Brain microvascular endothelial cell (primary cell): ENCODE results near the gene MPP7.

Source experiments
- DNase-seq: peaks from one replicate; pipeline ENCODE4 v3.0.0-alpha.2; 2020
- H3K27ac ChIP-seq: fragments of 250-450 bp; sonication (Bioruptor Pico); 2 replicates; pipeline ENCODE4 v1.5.1; 2020; ENCODE audit warnings: mild to moderate bottlenecking, moderate library complexity
- H3K27me3 ChIP-seq: fragments of 250-450 bp; sonication (Bioruptor Pico); replicated peaks from 2 replicates; pipeline ENCODE4 v1.5.1; 2020; ENCODE audit warnings: mild to moderate bottlenecking
- H3K36me3 ChIP-seq: fragments of 250-450 bp; sonication (Bioruptor Pico); replicated peaks from 2 replicates; pipeline ENCODE4 v1.5.1; 2020; ENCODE audit warnings: mild to moderate bottlenecking
- H3K4me3 ChIP-seq: 2 replicates; pipeline ENCODE4 v1.5.1; 2011; ENCODE audit warnings: low read depth, mild to moderate bottlenecking, control low read depth, low read length, moderate library complexity
- CTCF ChIP-seq: IDR thresholded peaks from 2 replicates; pipeline ENCODE4 v1.5.1; 2011; ENCODE audit warnings: low read depth, mild to moderate bottlenecking, moderate library complexity, low read length, control low read depth, inconsistent platforms; ENCODE audit errors: missing control alignments
- in situ Hi-C: cut with HindIII; loops from 2 replicates; pipeline ENCODE4 v1.10.0; 2017; ENCODE audit warnings: low sequenced_read_pairs, low pct_ligation_motif_present

MPP7 gene

GRCh38 chr10:28266449-28267224 is 36.2 kb downstream of the MPP7 start:
- DNase-seq = no peak
- TF ChIP-seq CTCF = no peak
- Histone ChIP-seq H3K27me3 (no peaks in the 10 kb centered on the region), H3K4me3 (no peak overlapping the region), H3K27ac (no peak overlapping the region), H3K36me3 (no peaks in the 10 kb centered on the region)
- in situ Hi-C loops = no loop called here

GRCh38 chr10:28263136-28263857 is 39.6 kb downstream of the MPP7 start:
- no peak for DNase-seq
- no peaks in the 10 kb centered on the region for H3K36me3 ChIP-seq
- in situ Hi-C loops = no loop called here
- H3K27me3 ChIP-seq = no peaks in the 10 kb centered on the region
- no peak overlapping the region for H3K4me3 ChIP-seq
- TF ChIP-seq CTCF = no peak
- H3K27ac ChIP-seq = no peak overlapping the region

- Histone ChIP-seq H3K4me3 (no peak overlapping the region), H3K36me3 (no peaks in the 10 kb centered on the region), H3K27ac (no peak overlapping the region), H3K27me3 (no peaks in the 10 kb centered on the region)
- in situ Hi-C loops = no loop called here
- TF ChIP-seq CTCF = no peak
- no peak for DNase-seq
These were observed 46.1 kb downstream of the MPP7 start for GRCh38 chr10:28256776-28257175.

GRCh38 chr10:28254290-28254985 is 48.4 kb downstream of the MPP7 start:
- in situ Hi-C loops = no loop called here
- TF ChIP-seq CTCF = no peak

GRCh38 chr10:28253169-28253785 is 49.6 kb downstream of the MPP7 start:
- Histone ChIP-seq H3K27ac (no peak overlapping the region), H3K4me3 (no peak overlapping the region), H3K36me3 (no peaks in the 10 kb centered on the region), H3K27me3 (no peaks in the 10 kb centered on the region)
- TF ChIP-seq CTCF = no peak
- no peak for DNase-seq
- in situ Hi-C loops = no loop called here

More at GRCh38 chr10:28254290-28254985, 48.4 kb downstream of the MPP7 start:
- DNase-seq = peak; percentile 77
- Histone ChIP-seq H3K27me3 (no peaks in the 10 kb centered on the region), H3K4me3 (no peak overlapping the region), H3K36me3 (no peaks in the 10 kb centered on the region), H3K27ac (no peak overlapping the region)
